BE2C (cell line): ENCODE data around the gene ACTR8.

Experiments
- DNase-seq: peaks from one replicate; pipeline ENCODE4 v3.0.0-alpha.2; 2020
- H3K27me3 ChIP-seq: fragments of 250-450 bp; sonication (Bioruptor Pico); 2 replicates; pipeline ENCODE4 v1.5.1; 2020; ENCODE audit warnings: mild to moderate bottlenecking
- H3K36me3 ChIP-seq: fragments of 250-450 bp; sonication (Bioruptor Pico); 2 replicates; pipeline ENCODE4 v1.5.1; 2020; ENCODE audit warnings: mild to moderate bottlenecking
- H3K4me1 ChIP-seq: fragments of 250-450 bp; sonication (Bioruptor Pico); 2 replicates; pipeline ENCODE4 v1.5.1; 2020
- H3K4me3 ChIP-seq: 2 replicates; pipeline ENCODE4 v1.5.1; 2011; ENCODE audit warnings: low read depth, low read length
- H3K9me3 ChIP-seq: fragments of 250-450 bp; sonication (Bioruptor Pico); 2 replicates; pipeline ENCODE4 v1.5.1; 2020
- TF ChIP-seq, protein P1 (sequence below): IDR thresholded peaks from 2 replicates; pipeline ENCODE4 v1.5.1; 2012; ENCODE audit warnings: mild to moderate bottlenecking, low read depth, low read length

The ACTR8 gene

DNA sequence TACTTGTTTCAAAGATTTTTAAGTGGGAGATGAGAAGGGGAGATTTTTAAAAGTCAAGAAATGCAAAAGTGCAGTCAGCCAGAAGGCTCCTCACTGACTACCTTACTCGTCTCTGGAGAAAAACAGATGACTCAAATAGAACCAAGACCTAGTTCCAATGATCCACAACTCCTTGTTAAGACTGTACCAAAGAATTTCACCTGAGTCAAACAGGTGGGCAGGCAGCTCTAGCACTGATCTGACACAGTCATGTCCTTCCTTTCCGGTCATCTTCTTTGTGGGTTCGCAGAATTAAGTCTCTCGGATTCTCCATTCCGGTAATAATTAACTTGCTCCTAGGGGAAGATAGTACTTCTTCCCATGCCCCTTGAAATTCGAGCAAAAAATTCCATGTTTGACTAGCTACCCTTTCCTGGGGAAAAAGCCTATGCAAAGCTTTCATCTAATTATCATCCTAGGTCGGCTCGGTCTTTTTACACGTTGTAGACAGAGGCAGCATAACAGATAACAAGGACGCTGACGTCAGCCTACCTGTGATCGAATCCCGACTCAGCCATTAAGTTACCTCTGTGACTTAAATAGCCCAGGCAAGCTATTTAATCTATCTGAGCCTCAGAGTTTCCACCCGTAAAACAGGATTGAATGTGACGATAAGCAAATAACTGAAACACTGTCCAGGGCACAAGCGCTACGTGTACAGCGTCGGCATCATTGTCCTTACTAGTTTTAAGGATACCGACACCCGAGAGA is 8.9 kb upstream of the ACTR8 start:
- no peaks in the 10 kb centered on the region for H3K27me3 ChIP-seq
- peak; percentile 9 for DNase-seq
- TF ChIP-seq, protein P1, sequence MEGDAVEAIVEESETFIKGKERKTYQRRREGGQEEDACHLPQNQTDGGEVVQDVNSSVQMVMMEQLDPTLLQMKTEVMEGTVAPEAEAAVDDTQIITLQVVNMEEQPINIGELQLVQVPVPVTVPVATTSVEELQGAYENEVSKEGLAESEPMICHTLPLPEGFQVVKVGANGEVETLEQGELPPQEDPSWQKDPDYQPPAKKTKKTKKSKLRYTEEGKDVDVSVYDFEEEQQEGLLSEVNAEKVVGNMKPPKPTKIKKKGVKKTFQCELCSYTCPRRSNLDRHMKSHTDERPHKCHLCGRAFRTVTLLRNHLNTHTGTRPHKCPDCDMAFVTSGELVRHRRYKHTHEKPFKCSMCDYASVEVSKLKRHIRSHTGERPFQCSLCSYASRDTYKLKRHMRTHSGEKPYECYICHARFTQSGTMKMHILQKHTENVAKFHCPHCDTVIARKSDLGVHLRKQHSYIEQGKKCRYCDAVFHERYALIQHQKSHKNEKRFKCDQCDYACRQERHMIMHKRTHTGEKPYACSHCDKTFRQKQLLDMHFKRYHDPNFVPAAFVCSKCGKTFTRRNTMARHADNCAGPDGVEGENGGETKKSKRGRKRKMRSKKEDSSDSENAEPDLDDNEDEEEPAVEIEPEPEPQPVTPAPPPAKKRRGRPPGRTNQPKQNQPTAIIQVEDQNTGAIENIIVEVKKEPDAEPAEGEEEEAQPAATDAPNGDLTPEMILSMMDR, result no peak
- H3K36me3 ChIP-seq, result peaks cover 3% of the 10 kb centered on the region; the same call in 1 of the 2 replicates
- no peaks in the 10 kb centered on the region for H3K9me3 ChIP-seq
- no peaks in the 10 kb centered on the region for H3K4me1 ChIP-seq
- peak overlapping the region; percentile 76 for H3K4me3 ChIP-seq

DNA sequence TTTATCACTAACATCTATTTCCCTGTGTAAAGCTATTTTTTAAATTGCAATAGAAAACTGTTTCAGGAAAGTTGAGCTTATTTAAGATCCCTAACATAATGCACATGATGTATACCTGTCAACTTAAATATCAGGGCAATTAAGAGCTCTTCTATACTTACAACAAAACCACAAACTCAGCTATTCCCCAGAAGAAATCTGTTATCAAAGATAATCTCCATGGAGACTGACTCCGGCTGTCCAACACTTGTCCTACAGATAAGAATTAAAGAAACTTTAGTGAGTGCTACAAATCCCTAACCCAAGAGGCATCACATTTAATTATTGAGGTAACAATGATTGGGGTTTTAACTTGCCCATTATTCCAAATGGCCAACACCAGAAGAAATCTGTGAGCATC is 6.3 kb upstream of the ACTR8 start:
- Histone ChIP-seq H3K4me3 (no peak overlapping the region), H3K27me3 (no peaks in the 10 kb centered on the region), H3K36me3 (peaks cover 3% of the 10 kb centered on the region; the same call in 1 of the 2 replicates), H3K4me1 (no peaks in the 10 kb centered on the region), H3K9me3 (no peaks in the 10 kb centered on the region)
- DNase-seq, result no peak
- TF ChIP-seq, protein P1, result no peak

DNA sequence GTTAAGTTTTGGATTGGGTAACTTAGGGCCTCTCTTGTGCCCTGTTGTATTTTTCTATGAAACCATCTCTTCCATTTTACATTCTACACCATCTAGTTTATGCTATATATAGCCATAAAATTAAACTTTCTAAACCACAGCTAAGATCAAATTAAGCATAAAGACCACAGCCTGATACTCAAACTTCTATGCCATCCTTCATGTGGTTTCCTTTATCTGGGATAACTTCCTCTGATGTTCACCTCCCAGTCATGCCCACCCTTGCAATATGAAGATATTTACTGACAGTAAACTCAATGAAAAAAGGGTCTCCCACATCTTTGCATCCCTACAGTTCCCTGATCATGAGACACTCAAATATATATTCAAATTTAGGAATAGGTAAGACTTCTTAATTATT is 5.5 kb upstream of the ACTR8 start:
- DNase-seq, result no peak
- Histone ChIP-seq H3K36me3 (peaks cover 3% of the 10 kb centered on the region; the same call in 1 of the 2 replicates), H3K4me3 (no peak overlapping the region), H3K9me3 (no peaks in the 10 kb centered on the region), H3K27me3 (no peaks in the 10 kb centered on the region), H3K4me1 (no peaks in the 10 kb centered on the region)
- TF ChIP-seq, protein P1, result no peak

DNA sequence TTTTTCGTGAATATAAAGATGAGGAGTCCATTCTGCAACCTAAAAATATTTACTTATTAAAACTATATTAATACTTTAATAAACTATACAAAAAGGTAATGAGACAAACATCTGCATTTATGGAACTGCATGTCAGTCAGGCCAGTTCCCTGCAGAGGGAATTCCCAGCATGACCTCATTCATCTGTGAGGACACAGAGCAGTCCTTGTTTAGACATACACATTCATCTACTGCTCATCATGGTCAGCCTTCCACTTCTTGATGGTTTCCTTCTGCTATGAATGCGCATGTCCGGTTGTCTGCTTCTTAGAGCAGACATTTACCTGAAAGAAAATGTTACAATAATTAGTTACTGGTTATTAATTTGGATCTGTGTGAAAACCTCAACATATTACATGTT is 3.3 kb upstream of the ACTR8 start:
- H3K4me1 ChIP-seq, result 0 out of 2 replicates have a peak, but pooled peaks cover 3% of the 10 kb centered on the region
- H3K36me3 ChIP-seq, result peaks cover 3% of the 10 kb centered on the region; the same call in 1 of the 2 replicates
- H3K27me3 ChIP-seq, result no peaks in the 10 kb centered on the region
- no peaks in the 10 kb centered on the region for H3K9me3 ChIP-seq
- no peak overlapping the region for H3K4me3 ChIP-seq
- TF ChIP-seq, protein P1, result no peak
- DNase-seq, result no peak

DNA sequence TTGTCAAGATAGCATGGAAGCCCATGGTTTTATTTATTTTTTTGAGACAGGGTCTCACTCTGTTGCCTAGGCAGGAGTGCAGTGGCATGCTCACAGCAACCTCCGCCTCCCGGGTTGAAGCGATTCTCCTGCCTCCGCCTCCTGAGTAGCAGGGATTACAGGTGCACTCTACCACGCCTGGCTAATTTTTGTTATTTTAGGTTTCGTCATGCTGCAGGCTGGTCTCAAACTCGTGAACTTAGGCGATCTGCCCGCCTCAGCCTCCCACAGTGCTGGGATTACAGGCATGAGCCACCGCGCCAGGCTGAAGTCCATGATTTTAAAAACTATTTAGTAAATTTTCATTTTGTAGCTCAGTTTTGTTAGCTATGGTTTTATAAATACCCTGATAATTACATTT is 2.7 kb upstream of the ACTR8 start:
- Histone ChIP-seq H3K36me3 (peaks cover 6% of the 10 kb centered on the region), H3K27me3 (no peaks in the 10 kb centered on the region), H3K4me1 (0 out of 2 replicates have a peak, but pooled peaks cover 3% of the 10 kb centered on the region), H3K9me3 (no peaks in the 10 kb centered on the region), H3K4me3 (no peak overlapping the region)
- no peak for DNase-seq
- TF ChIP-seq, protein P1, result no peak

DNA sequence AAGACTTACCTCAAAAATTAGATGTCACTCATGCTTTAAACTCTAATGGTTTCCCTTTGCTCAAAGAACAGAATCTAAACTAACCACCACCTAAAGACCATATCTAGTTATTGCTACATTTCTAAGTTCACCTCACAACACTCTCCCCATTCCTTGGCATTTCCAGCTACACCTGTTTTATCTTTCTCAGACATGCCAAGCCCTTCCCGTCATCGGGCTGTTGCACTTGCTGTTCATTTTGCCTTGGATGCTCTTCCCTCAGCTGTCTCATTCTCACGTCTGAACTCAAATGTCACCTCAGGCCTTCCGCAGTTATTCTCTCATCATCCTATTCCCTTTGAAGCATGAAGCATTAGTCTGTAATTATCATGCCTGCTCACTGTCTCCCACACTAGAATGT is 1.1 kb upstream of the ACTR8 start:
- H3K4me3 ChIP-seq, result no peak overlapping the region
- H3K27me3 ChIP-seq, result no peaks in the 10 kb centered on the region
- H3K4me1 ChIP-seq, result 0 out of 2 replicates have a peak, but pooled peaks cover 3% of the 10 kb centered on the region
- TF ChIP-seq, protein P1, result no peak
- H3K9me3 ChIP-seq, result no peaks in the 10 kb centered on the region
- DNase-seq, result no peak
- H3K36me3 ChIP-seq, result peaks cover 4% of the 10 kb centered on the region
